HepG2 (cell line): ENCODE measurements around the gene PPP1R16B. TPM values are rescaled to one million over a fixed set of nuclear protein-coding genes. Genes with fewer than 3 reads are reported as not detected.
A peak's percentile ranks its signal among the peaks of the same experiment; 100 is the strongest.

Source experiments
- ARID5B ChIP-seq: IDR thresholded peaks from 2 replicates; pipeline ENCODE4 v1.4.0; 2020; ENCODE audit warnings: mild to moderate bottlenecking, missing genetic modification reagents
- CBX5 ChIP-seq: sonication (generic); formaldehyde crosslinking; IDR thresholded peaks from 2 replicates; pipeline ENCODE4 v1.4.0; 2020; ENCODE audit warnings: missing genetic modification reagents, borderline replicate concordance
- FOXK2 ChIP-seq: fragments of 450-650 bp; IDR thresholded peaks from 2 replicates; pipeline ENCODE4 v1.6.1; 2016
- GATAD1 ChIP-seq: IDR thresholded peaks from 2 replicates; pipeline ENCODE4 v1.6.1; 2016; ENCODE audit warnings: missing genetic modification reagents, missing compliant biosample characterization
- HDAC2 ChIP-seq: sonication (generic); formaldehyde crosslinking; IDR thresholded peaks from 2 replicates; pipeline ENCODE4 v1.4.0; 2020; ENCODE audit warnings: missing genetic modification reagents
- HMGXB3 ChIP-seq: sonication (generic); formaldehyde crosslinking; IDR thresholded peaks from 2 replicates; pipeline ENCODE4 v1.4.0; 2020; ENCODE audit warnings: missing genetic modification reagents, borderline replicate concordance
- MAFG ChIP-seq: sonication (generic); formaldehyde crosslinking; IDR thresholded peaks from 2 replicates; pipeline ENCODE4 v1.5.1; 2020; ENCODE audit warnings: mild to moderate bottlenecking, missing genetic modification reagents
- NFAT5 ChIP-seq: sonication (generic); formaldehyde crosslinking; IDR thresholded peaks from 2 replicates; pipeline ENCODE4 v1.4.0; 2020; ENCODE audit warnings: missing genetic modification reagents
- RARA ChIP-seq: IDR thresholded peaks from 2 replicates; pipeline ENCODE4 v1.6.1; 2016; ENCODE audit warnings: missing genetic modification reagents, missing compliant biosample characterization
- SATB2 ChIP-seq: sonication (generic); formaldehyde crosslinking; IDR thresholded peaks from 2 replicates; pipeline ENCODE4 v1.5.0; 2020; ENCODE audit warnings: missing genetic modification reagents
- SNAPC2 ChIP-seq: sonication (generic); formaldehyde crosslinking; IDR thresholded peaks from 2 replicates; pipeline ENCODE4 v1.8.1; 2022; ENCODE audit warnings: mild to moderate bottlenecking, missing genetic modification reagents
- SOX6 ChIP-seq, 2 experiments: fragments of 450-650 bp in 1 of 2; sonication (generic) in 1 of 2; formaldehyde crosslinking in 1 of 2; IDR thresholded peaks; 2 replicates each; pipeline versions ENCODE4 v1.4.0 to v1.6.1; 2017 to 2020; ENCODE audit warnings: antibody characterized with exemption in 1 of 2, mild to moderate bottlenecking in 1 of 2, missing genetic modification reagents in 1 of 2
- ZNF12 ChIP-seq: sonication (generic); formaldehyde crosslinking; IDR thresholded peaks from 2 replicates; pipeline ENCODE4 v1.5.0; 2020; ENCODE audit warnings: missing genetic modification reagents
- ZNF224 ChIP-seq: sonication (generic); formaldehyde crosslinking; IDR thresholded peaks from 2 replicates; pipeline ENCODE4 v1.5.0; 2020; ENCODE audit warnings: mild to moderate bottlenecking, missing genetic modification reagents
- ZNF570 ChIP-seq: sonication (generic); formaldehyde crosslinking; IDR thresholded peaks from 2 replicates; pipeline ENCODE4 v1.4.0; 2020; ENCODE audit warnings: mild to moderate bottlenecking, missing genetic modification reagents, borderline replicate concordance
- ZNF782 ChIP-seq: sonication (generic); formaldehyde crosslinking; IDR thresholded peaks from 2 replicates; pipeline ENCODE4 v1.4.0; 2020; ENCODE audit warnings: missing genetic modification reagents, mild to moderate bottlenecking, borderline replicate concordance
- polyA plus RNA-seq, 8 experiments: library from polyadenylated mRNA; depleted of rRNA in 3 of 8; stranded (reverse) in 7 of 8; unstranded in 1 of 8; fragments of >200 nt; fragmentation: Illumina TruSeq in 4 of 8; extraction: Trizol in 4 of 8; gene quantifications; 2 replicates each; pipeline versions ENCODE4 v1.2.1 to v1.2.3, GENCODE V29; 2011 to 2016; ENCODE audit warnings: low read depth in 4 of 8, missing spikeins in 1 of 8, mixed read lengths in 1 of 8; ENCODE audit not compliant: insufficient read depth in 1 of 8
- total RNA-seq, 5 experiments: library from RNA; depleted of rRNA; stranded (reverse); fragments of >200 nt; fragmentation: Illumina TruSeq; extraction: Trizol; gene quantifications; 2 replicates each; pipeline ENCODE4 v1.2.3, GENCODE V29; 2016; ENCODE audit warnings: low read depth in 1 of 5

The PPP1R16B gene
- total and polyA plus RNA-seq, 2 of the 13 experiments (the other 11 are each of a cell fraction or from before 2014, with no cell fraction given): 0.02 to 0.11 TPM

GRCh38 chr20:38878866-38879265 is 73.4 kb downstream of the PPP1R16B start (continued):
- 0 out of 2 replicates have a peak, but pooled peaks have one; percentile 10 for TF ChIP-seq ARID5B (CRISPR knock-in tag)
- peak; percentile 65; the same call in 1 of the 2 replicates for TF ChIP-seq SATB2 (CRISPR knock-in tag)
- TF ChIP-seq HDAC2 (CRISPR knock-in tag): peak; percentile 51; the same call in 1 of the 2 replicates
- peak; percentile 63; the same call in 1 of the 2 replicates for TF ChIP-seq NFAT5
- no peak for TF ChIP-seq ZNF782 (CRISPR knock-in tag)
- no peak for TF ChIP-seq SOX6 (IDR thresholded peaks at IDR 0.05)
- no peak for TF ChIP-seq SOX6 (CRISPR knock-in tag; IDR thresholded peaks at IDR 0.05)
- TF ChIP-seq FOXK2: no peak
- 0 out of 2 replicates have a peak, but pooled peaks have one; percentile 19 for TF ChIP-seq MAFG
- no peak for TF ChIP-seq SNAPC2 (CRISPR knock-in tag)
- TF ChIP-seq HMGXB3: 0 out of 2 replicates have a peak, but pooled peaks have one; percentile 66
- no peak for TF ChIP-seq ZNF570 (CRISPR knock-in tag)
- peak; percentile 26; the same call in 1 of the 2 replicates for TF ChIP-seq RARA
- TF ChIP-seq ZNF12 (CRISPR knock-in tag): 0 out of 2 replicates have a peak, but pooled peaks have one; percentile 22
- peak; percentile 42; the same call in 1 of the 2 replicates for TF ChIP-seq GATAD1
- TF ChIP-seq ZNF224 (CRISPR knock-in tag): no peak
- no peak for TF ChIP-seq CBX5 (CRISPR knock-in tag)
